ENCODE data around the gene MBTPS1.

DNA sequence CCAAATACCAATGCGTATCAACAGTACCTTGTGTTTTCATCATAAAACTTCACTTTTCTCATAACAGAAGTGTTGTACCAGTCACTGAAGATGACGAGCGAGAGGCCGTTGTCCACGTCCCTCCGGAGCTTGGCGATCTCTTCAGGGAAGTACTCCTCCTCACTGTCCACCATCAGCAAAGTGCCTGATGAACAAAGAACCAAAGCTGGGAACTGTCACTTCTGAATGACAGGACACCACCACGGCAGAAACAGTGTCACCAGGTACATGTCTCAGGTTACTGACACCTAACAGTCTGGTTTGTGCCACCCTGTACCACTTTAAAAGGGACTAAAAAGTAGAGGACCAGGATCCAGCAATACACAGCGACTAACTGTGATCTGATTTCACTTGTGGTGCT is 49.1 kb downstream of the MBTPS1 start:
- TF ChIP-seq, protein P1, sequence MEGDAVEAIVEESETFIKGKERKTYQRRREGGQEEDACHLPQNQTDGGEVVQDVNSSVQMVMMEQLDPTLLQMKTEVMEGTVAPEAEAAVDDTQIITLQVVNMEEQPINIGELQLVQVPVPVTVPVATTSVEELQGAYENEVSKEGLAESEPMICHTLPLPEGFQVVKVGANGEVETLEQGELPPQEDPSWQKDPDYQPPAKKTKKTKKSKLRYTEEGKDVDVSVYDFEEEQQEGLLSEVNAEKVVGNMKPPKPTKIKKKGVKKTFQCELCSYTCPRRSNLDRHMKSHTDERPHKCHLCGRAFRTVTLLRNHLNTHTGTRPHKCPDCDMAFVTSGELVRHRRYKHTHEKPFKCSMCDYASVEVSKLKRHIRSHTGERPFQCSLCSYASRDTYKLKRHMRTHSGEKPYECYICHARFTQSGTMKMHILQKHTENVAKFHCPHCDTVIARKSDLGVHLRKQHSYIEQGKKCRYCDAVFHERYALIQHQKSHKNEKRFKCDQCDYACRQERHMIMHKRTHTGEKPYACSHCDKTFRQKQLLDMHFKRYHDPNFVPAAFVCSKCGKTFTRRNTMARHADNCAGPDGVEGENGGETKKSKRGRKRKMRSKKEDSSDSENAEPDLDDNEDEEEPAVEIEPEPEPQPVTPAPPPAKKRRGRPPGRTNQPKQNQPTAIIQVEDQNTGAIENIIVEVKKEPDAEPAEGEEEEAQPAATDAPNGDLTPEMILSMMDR (IDR thresholded peaks at IDR 0.05; ENCODE audit: poor library complexity, severe bottlenecking), result no peak
- TF ChIP-seq MXI1 (conservative IDR thresholded peaks at IDR 0.05; ENCODE audit: poor library complexity, severe bottlenecking), result no peak
- TF ChIP-seq POLR2AphosphoS5 (IDR thresholded peaks at IDR 0.05), result no peak
- TF ChIP-seq SMC3 (conservative IDR thresholded peaks at IDR 0.05; ENCODE audit: poor library complexity), result no peak

All from neural cell (in vitro differentiated cells).